C4-2B (cell line): ENCODE data around the gene CLIP3.
"Not testable (repeated sequence)": the region's sequence is repeated elsewhere in the genome, so short reads cannot be mapped to it uniquely, and the experiment has no call there.

Experiments used
- H3K27ac ChIP-seq: fragments of 450-650 bp; 2 replicates; pipeline ENCODE4 v1.5.1; 2017
- ZFX ChIP-seq: fragments of 450-650 bp; IDR thresholded peaks from 2 replicates; pipeline ENCODE4 v1.6.1; 2017
- TF ChIP-seq, protein P1 (sequence below): fragments of 450-650 bp; conservative IDR thresholded peaks from 2 replicates; pipeline ENCODE4 v1.5.1; 2017; ENCODE audit warnings: mild to moderate bottlenecking

The CLIP3 gene, protein sequence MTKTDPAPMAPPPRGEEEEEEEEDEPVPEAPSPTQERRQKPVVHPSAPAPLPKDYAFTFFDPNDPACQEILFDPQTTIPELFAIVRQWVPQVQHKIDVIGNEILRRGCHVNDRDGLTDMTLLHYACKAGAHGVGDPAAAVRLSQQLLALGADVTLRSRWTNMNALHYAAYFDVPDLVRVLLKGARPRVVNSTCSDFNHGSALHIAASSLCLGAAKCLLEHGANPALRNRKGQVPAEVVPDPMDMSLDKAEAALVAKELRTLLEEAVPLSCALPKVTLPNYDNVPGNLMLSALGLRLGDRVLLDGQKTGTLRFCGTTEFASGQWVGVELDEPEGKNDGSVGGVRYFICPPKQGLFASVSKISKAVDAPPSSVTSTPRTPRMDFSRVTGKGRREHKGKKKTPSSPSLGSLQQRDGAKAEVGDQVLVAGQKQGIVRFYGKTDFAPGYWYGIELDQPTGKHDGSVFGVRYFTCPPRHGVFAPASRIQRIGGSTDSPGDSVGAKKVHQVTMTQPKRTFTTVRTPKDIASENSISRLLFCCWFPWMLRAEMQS

DNA sequence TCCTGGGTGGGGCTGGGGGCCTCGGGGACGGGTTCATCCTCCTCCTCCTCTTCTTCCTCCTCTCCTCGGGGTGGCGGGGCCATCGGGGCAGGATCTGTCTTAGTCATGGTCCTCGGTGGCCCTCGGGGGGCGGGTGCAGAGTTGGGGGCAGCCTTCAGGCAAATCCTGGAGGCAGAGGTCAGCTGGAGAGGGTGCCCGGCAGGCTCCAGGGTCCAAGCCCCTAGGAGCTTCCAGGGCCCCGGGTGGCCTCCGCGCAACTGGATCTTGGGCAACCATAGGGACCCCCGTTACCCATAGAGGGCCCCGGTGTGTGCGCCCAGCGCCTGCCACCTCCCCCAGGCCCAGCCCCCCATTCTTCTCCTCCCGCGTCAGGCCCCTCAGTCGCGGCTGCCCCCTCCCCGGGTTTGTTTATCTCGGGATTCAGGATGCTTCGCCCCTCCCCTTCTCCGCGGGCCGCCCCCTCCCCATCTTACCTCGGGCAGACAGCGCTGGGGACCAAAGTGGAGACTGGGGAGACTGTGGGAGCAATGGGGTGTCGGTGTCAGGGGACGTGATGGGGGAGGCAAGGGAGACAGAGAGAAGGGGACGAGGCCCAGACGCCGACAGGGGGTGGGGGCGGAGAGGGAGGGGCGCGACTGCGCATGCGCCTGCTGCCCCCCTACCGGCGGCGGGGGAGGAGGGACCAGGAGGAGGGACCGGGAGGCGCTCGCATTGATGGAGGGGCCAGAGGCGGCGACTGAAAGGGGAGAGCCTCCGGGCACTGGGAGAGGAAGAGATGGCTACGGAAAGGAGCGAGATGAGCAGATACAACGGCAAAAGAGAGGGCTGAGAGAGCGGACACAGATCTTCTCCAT, at the start of gene CLIP3:
TSS of gene CLIP3 (minus strand) at position 623 of the 854 bp plus-strand sequence. CDS start at position 107, 516 bp downstream.
- H3K27ac ChIP-seq: no peak within 1 kb of the TSS
- TF ChIP-seq ZFX: no peak
- TF ChIP-seq, protein P1, sequence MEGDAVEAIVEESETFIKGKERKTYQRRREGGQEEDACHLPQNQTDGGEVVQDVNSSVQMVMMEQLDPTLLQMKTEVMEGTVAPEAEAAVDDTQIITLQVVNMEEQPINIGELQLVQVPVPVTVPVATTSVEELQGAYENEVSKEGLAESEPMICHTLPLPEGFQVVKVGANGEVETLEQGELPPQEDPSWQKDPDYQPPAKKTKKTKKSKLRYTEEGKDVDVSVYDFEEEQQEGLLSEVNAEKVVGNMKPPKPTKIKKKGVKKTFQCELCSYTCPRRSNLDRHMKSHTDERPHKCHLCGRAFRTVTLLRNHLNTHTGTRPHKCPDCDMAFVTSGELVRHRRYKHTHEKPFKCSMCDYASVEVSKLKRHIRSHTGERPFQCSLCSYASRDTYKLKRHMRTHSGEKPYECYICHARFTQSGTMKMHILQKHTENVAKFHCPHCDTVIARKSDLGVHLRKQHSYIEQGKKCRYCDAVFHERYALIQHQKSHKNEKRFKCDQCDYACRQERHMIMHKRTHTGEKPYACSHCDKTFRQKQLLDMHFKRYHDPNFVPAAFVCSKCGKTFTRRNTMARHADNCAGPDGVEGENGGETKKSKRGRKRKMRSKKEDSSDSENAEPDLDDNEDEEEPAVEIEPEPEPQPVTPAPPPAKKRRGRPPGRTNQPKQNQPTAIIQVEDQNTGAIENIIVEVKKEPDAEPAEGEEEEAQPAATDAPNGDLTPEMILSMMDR: no peak

DNA sequence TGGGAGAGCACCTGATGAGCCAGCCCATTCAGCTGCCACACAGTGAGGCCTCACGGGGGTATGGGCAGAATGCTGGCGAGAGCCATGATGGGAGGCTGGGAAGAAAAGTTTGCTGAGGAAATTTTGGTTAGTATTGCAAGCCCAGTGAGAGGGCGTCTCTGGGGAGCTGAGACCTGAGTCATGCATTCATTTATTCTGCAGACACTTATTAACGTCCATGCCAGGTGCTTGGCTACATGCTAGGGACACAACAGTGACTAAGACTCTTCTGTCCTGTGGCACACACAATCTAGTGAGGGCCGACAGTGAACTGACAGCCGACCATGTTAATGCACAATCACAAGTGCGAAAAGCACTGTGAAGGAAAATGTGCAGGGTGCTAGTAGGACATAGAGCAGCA, 49.2 kb upstream of the CLIP3 start:
- TF ChIP-seq, protein P1: no peak
- no peak for TF ChIP-seq ZFX
- H3K27ac ChIP-seq: no peak overlapping the region

DNA sequence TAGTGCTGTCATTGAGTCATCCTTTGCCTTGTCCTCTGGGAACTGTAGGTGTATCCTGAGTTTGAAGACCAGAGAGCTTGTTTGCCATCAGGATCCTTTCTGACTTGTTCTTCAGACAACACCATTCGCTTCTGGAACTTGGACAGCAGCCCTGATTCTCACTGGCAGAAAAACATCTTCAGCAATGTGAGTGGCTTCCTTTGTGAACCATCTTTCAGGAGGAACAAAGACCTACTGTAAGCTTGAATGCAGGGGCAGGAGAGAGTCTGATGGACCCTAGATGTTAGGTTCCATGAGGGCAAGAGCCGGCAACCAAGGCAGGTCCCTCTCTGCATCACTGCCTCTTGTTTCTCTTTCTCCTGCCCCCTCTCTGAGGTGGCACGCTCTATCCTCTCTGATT, 48.7 kb upstream of the CLIP3 start:
- TF ChIP-seq, protein P1: no peak
- no peak for TF ChIP-seq ZFX
- no peak overlapping the region for H3K27ac ChIP-seq

DNA sequence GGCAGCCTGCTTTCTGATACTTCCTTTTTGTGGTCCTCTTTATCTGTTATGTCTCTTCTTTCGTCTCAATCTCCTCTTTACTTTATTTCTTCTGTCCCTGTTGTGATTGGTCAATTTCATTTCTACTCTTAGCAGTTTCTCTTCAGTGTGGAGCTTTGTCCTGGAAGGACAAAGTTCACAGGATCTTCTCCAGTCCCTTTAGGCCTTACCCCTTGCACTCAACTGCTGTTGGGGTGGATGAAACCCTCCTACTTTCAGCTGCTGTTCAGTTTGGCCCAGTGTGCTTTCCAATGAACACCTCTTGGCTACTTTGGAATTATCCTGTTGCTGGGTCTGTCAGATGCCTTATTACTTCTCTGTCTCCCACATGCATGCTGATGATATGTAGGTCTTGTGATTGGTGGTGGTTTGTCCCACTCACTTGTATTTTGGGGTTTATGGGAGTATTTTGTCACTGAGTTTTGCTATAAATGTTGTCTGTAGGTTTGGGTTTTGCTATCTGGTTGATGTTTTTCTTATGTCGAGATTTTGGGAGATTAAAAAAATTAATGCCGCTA, 46.8 kb upstream of the CLIP3 start:
- no peak overlapping the region for H3K27ac ChIP-seq
- TF ChIP-seq, protein P1: no peak

DNA sequence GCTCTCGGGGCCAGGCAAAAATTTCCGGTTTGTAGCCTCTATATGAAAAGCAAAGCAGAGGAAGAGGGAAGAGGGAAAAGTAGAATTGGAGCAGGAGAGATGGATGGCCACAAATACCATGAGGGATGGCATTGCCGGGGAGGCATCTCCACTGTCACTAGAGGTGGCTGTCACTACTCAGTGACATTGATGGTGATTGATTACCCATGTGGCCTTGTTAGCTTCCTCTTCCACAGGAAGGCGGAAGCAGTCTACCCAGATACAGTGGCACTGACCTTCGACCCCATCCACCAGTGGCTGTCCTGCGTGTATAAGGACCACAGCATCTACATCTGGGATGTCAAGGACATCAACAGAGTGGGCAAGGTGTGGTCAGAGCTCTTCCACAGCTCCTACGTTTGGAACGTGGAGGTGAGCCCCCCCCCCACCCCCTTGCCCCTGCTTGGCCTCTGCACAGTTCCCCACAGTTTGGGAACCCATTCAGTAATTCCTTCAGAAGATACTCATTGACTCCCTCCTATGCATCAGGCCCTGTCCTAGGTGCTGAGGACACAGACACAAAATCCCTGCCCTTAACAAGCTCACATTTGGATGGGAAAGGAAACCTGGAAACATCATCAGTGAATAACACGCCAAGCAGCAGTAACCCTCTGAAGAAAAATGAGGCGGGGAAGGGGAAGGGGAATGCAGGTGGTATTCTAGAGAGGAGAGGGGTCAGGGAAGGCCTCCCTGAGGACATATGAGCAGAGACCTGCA, 40.6 kb upstream of the CLIP3 start:
- no peak overlapping the region for H3K27ac ChIP-seq
- TF ChIP-seq, protein P1: no peak
- TF ChIP-seq ZFX: no peak

DNA sequence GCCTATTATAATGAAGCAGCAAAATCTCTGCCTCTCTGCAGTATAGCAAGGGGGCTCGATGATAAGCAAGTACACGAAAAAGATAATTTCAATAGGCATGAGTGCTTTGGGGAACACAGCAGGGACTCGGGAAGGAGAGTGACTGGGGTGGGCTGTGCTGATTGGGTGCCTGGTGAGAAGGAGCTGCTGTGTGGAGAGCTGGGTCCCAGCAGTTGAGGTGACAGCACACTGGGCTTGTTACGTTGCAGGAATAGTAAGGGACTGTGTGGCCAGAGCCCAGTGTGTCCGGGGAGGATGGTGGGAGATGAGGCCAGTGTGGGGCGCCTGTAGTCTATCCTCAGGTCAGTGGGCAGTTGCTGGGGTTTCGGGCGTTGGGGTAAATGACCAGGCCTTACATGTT, 39.4 kb upstream of the CLIP3 start:
- no peak overlapping the region for H3K27ac ChIP-seq
- TF ChIP-seq ZFX: no peak
- TF ChIP-seq, protein P1: no peak

DNA sequence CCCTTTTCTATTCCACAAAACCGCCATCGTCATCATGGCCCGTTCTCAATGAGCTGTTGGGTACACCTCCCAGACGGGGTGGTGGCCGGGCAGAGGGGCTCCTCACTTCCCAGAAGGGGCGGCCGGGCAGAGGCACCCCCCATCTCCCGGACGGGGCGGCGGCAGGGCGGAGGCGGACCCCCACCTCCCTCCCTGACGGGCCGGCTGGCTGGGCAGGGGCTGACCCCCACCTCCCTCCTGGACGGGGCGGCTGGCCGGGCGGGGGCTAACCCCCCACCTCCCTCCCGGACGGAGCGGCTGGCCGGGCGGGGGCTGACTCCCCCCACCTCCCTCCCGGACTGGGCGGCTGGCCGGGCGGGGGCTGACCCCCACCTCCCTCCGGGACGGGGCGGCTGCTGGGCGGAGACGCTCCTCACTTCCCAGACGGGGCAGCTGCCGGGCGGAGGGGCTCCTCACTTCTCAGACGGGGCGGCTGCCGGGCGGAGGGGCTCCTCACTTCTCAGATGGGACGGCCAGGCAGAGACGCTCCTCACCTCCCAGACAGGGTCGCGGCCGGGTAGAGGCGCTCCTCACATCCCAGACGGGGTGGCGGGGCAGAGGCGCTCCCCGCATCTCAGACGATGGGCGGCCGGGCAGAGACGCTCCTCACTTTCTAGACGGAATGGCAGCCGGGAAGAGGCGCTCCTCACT, 36.3 kb upstream of the CLIP3 start:
- H3K27ac ChIP-seq: not testable (repeated sequence)
